B cell (primary cell): ENCODE results near the gene CSNK2B. TPM values are rescaled to one million over a fixed set of nuclear protein-coding genes. Genes with fewer than 3 reads are reported as not detected.

Experiments used
- ATAC-seq: fragments of 200-7000 bp; cut with Tn5 transposase; one replicate; pipeline ENCODE4 v1.10.0; 2021; ENCODE audit warnings: low read depth, mild to moderate bottlenecking, moderate number of reproducible peaks, moderate library complexity
- CTCF ChIA-PET: fragments of 350-600 bp; sonication (Branson Sonifier 250); formaldehyde crosslinking; loops from one replicate; lab custom pipeline; 2021; ENCODE audit warnings: antibody characterized with exemption, inconsistent platforms; lab: Charles Lee
- POLR2A ChIA-PET: fragments of 350-600 bp; sonication (Branson Sonifier 250); formaldehyde crosslinking; loops from one replicate; lab custom pipeline; 2021; ENCODE audit warnings: antibody characterized with exemption; lab: Charles Lee
- DNase-seq: peaks from one replicate; pipeline ENCODE4 v3.0.0; 2013
- H2AFZ ChIP-seq: 2 replicates; pipeline ENCODE4 v1.6.1; 2012; ENCODE audit warnings: mild to moderate bottlenecking, low read depth, low read length; ENCODE audit not compliant: insufficient read depth, poor library complexity, severe bottlenecking
- H3K27ac ChIP-seq, 2 donors: 1 replicate in 1 of 2; 2 replicates in 1 of 2; pipeline ENCODE4 v1.5.1; 2012 to 2013; ENCODE audit warnings: low read length in 2 of 2, mild to moderate bottlenecking in 2 of 2, moderate library complexity in 1 of 2
- H3K27me3 ChIP-seq, 4 experiments: fragments of 200-600 bp in 1 of 4; sonication (generic) in 1 of 4; replicated peaks in 1 of 4; 1 replicate in 2 of 4; 2 replicates in 2 of 4; pipeline versions ENCODE4 v1.6.1 to v1.7.0; 2013 to 2016; ENCODE audit warnings: low read length in 3 of 4, mild to moderate bottlenecking in 2 of 4, mixed read lengths in 1 of 4, moderate library complexity in 1 of 4; ENCODE audit not compliant: insufficient read depth in 4 of 4, control insufficient read depth in 3 of 4; ENCODE audit errors: control extremely low read depth in 1 of 4
- H3K36me3 ChIP-seq, 2 experiments: replicated peaks in 1 of 2; 1 replicate in 1 of 2; 2 replicates in 1 of 2; pipeline versions ENCODE4 v1.6.1 to v1.7.1; 2013; ENCODE audit warnings: low read length in 1 of 2; ENCODE audit not compliant: insufficient read depth in 2 of 2, control insufficient read depth in 1 of 2; ENCODE audit errors: control extremely low read depth in 1 of 2, extremely low read depth in 1 of 2
- H3K4me1 ChIP-seq, 2 donors: fragments of 200-600 bp in 1 of 2; sonication (generic) in 1 of 2; 1 replicate in 1 of 2; 2 replicates in 1 of 2; pipeline versions ENCODE4 v1.5.1 to v1.6.1; 2013 to 2017; ENCODE audit warnings: low read length in 2 of 2; ENCODE audit not compliant: control insufficient read depth in 2 of 2, insufficient read depth in 2 of 2
- H3K4me2 ChIP-seq: replicated peaks from 2 replicates; pipeline ENCODE3; 2012; ENCODE audit warnings: mild to moderate bottlenecking, low read depth, low read length; ENCODE audit not compliant: poor library complexity, severe bottlenecking
- H3K4me3 ChIP-seq, 5 experiments: fragments of 200-600 bp in 1 of 5; sonication (generic) in 1 of 5; 1 replicate in 3 of 5; 2 replicates in 2 of 5; pipeline versions ENCODE4 v1.5.1 to v1.7.0; 2011 to 2016; ENCODE audit warnings: low read length in 4 of 5, mild to moderate bottlenecking in 4 of 5, low read depth in 2 of 5, control low read depth in 1 of 5, moderate library complexity in 1 of 5; ENCODE audit not compliant: insufficient read depth in 1 of 5; ENCODE audit errors: control extremely low read depth in 1 of 5, extremely low read depth in 1 of 5
- H3K79me2 ChIP-seq: fragments of 200-600 bp; sonication (generic); one replicate; pipeline ENCODE4 v1.6.0; 2016; ENCODE audit warnings: low read length; ENCODE audit not compliant: control insufficient read depth, insufficient read depth
- H3K9ac ChIP-seq: fragments of 200-600 bp; sonication (generic); 2 replicates; pipeline ENCODE4 v1.6.1; 2017; ENCODE audit warnings: mild to moderate bottlenecking, low read length, moderate library complexity
- H3K9me3 ChIP-seq, 3 donors: one replicate each; pipeline versions ENCODE4 v1.6.1 to v1.7.1; 2013; ENCODE audit warnings: low read length in 2 of 3; ENCODE audit not compliant: control insufficient read depth in 2 of 3, insufficient read depth in 1 of 3; ENCODE audit errors: control extremely low read depth in 1 of 3
- H4K20me1 ChIP-seq: 2 replicates; pipeline ENCODE4 v1.6.0; 2012; ENCODE audit warnings: mild to moderate bottlenecking, low read length; ENCODE audit not compliant: insufficient read depth, control insufficient read depth, poor library complexity, severe bottlenecking
- H3K27ac Mint-ChIP-seq: one replicate; pipeline ENCODE4 v1.8.0; 2021; ENCODE audit warnings: mixed read lengths
- H3K27me3 Mint-ChIP-seq: one replicate; pipeline ENCODE4 v1.8.0; 2021; ENCODE audit warnings: mixed read lengths
- H3K4me1 Mint-ChIP-seq: one replicate; pipeline ENCODE4 v1.8.0; 2021; ENCODE audit warnings: mixed read lengths
- H3K4me3 Mint-ChIP-seq: one replicate; pipeline ENCODE4 v1.8.0; 2021; ENCODE audit warnings: mixed read lengths
- H3K9me3 Mint-ChIP-seq: one replicate; pipeline ENCODE4 v1.8.0; 2022; ENCODE audit warnings: mixed read lengths; ENCODE audit not compliant: insufficient read depth
- EZH2 ChIP-seq: IDR thresholded peaks from 2 replicates; pipeline ENCODE4 v1.6.1; 2012; ENCODE audit warnings: borderline replicate concordance, low read depth, mild to moderate bottlenecking, moderate library complexity, low read length; ENCODE audit not compliant: insufficient read depth, poor library complexity, severe bottlenecking
- WGBS: methylation state at CpG from one replicate; pipeline ENCODE4 v1.1.5; 2013; ENCODE audit warnings: missing lambda C conversion rate; ENCODE audit not compliant: insufficient coverage; 5-methylcytosine and 5-hydroxymethylcytosine counted together
- intact Hi-C: fragments of 100-400 bp; cut with micrococcal nuclease; formaldehyde crosslinking; loops from one replicate; pipeline ENCODE4 v1.10.0; 2022
- polyA plus RNA-seq: library from polyadenylated mRNA; depleted of rRNA; stranded (reverse); fragments of >200 nt; gene quantifications from 2 replicates; pipeline ENCODE4 v1.2.3, GENCODE V29; 2012
- total RNA-seq, 2 donors: library from RNA; stranded (reverse); fragments of 120-200 nt in 1 of 2; gene quantifications; 1 replicate in 1 of 2; 2 replicates in 1 of 2; pipeline versions ENCODE4 v1.2.3 to v1.2.4, GENCODE V29; 2013 to 2022
- TF ChIP-seq, protein P1 (sequence below): fragments of 200-600 bp; IDR thresholded peaks from one replicate; pipeline ENCODE4 v1.8.0; 2022; ENCODE audit warnings: antibody characterized with exemption, mild to moderate bottlenecking

Gene CSNK2B
- total and polyA plus RNA-seq, 2 donors (not counting 1 experiment from before 2014, with no cell fraction given), result 142 to 146 TPM

DNA sequence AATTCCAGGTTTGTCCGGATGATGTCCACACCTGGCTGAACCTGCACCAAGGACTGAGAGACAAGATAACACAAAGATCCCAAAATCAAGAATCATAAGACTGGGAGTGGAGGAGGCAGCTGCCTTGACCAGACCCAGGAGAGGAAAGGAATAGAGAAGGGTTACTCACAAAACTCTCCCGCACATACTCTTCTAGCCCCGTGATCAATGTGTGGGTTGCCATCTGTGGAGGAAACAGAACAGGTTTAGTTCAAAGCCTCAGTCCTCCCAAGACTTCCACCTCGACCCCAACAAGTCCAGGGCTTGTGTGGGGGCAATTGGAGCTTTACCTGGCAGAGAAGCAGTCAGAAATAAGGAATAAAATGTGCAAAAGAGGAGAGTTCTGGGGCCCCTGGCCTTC, 24.5 kb upstream of the CSNK2B start:
- Histone ChIP-seq H3K4me1 (no peaks in the 10 kb centered on the region), H3K9ac (no peak overlapping the region), H3K79me2 (no peaks in the 10 kb centered on the region), H3K9me3 (no peaks in the 10 kb centered on the region), H3K4me3 (no peak overlapping the region), H3K27ac (no peak overlapping the region), H3K4me2 (no peak overlapping the region), H3K36me3 (peaks cover 11 to 90% of the 10 kb centered on the region in 2 experiments), H4K20me1 (peaks cover 18% of the 10 kb centered on the region), H3K27me3 (no peaks in the 10 kb centered on the region), H2AFZ (no peak overlapping the region)
- DNase-seq (no peak), ATAC-seq (no peak)
- ChIA-PET POLR2A (no interaction called here), CTCF (no interaction called here)
- TF ChIP-seq, protein P1, sequence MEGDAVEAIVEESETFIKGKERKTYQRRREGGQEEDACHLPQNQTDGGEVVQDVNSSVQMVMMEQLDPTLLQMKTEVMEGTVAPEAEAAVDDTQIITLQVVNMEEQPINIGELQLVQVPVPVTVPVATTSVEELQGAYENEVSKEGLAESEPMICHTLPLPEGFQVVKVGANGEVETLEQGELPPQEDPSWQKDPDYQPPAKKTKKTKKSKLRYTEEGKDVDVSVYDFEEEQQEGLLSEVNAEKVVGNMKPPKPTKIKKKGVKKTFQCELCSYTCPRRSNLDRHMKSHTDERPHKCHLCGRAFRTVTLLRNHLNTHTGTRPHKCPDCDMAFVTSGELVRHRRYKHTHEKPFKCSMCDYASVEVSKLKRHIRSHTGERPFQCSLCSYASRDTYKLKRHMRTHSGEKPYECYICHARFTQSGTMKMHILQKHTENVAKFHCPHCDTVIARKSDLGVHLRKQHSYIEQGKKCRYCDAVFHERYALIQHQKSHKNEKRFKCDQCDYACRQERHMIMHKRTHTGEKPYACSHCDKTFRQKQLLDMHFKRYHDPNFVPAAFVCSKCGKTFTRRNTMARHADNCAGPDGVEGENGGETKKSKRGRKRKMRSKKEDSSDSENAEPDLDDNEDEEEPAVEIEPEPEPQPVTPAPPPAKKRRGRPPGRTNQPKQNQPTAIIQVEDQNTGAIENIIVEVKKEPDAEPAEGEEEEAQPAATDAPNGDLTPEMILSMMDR, result no peak
- no peak for TF ChIP-seq EZH2
- H3K27me3 Mint-ChIP-seq, result no peaks in the 10 kb centered on the region
- intact Hi-C loops, result no loop called here
- H3K4me3 Mint-ChIP-seq, result no peak overlapping the region
- H3K9me3 Mint-ChIP-seq, result no peaks in the 10 kb centered on the region
- no CpG with 5 or more reads among the region's 4 CpGs for WGBS
- H3K27ac Mint-ChIP-seq, result no peak overlapping the region
- H3K4me1 Mint-ChIP-seq, result no peaks in the 10 kb centered on the region

DNA sequence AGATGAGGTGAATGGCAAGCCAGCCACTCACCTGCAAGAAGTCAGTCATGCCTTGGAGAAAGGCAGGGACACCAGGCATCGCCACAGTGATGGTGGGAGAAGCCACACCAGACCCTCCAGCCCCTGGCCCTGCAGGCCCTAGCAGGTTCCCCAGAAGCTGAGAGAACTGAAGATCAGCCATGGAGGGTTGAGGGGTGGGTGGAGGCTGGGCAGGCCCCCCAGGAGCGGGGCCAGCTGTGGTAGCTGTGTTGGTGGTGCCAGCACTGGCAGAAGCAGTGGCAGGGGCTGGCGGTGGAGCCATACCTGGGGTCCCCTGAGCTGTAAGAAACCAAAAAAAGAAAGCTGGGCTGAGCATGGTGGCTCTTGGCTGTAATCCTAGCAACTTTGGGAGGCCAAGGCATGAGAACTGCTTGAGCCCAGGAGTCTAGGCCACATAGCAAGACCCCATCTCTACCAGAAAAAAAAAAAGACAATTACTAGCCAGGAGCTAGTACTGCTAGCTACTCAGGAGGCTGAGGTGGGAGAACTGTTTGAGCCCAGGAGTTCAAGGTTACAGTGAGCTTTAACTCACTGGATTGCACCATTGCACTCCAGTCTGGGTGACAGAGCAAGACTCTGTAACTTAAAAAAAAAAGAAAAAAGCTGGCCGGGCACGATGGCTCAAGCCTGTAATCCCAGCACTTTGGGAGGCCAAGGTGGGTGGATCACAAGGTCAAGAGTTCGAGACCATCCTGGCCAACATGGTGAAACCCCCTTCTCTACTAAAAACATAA, 22.9 kb upstream of the CSNK2B start:
- Histone ChIP-seq H3K79me2 (peaks cover 11% of the 10 kb centered on the region), H3K9ac (no peak overlapping the region), H3K27ac (no peak overlapping the region), H3K27me3 (no peaks in the 10 kb centered on the region), H2AFZ (no peak overlapping the region), H3K36me3 (peaks cover 9 to 92% of the 10 kb centered on the region in 2 experiments), H3K4me3 (no peak overlapping the region), H4K20me1 (peaks cover 24% of the 10 kb centered on the region), H3K4me2 (no peak overlapping the region), H3K9me3 (no peaks in the 10 kb centered on the region), H3K4me1 (no peaks in the 10 kb centered on the region)
- CTCF ChIA-PET, result no interaction called here
- H3K4me1 Mint-ChIP-seq, result no peaks in the 10 kb centered on the region
- H3K4me3 Mint-ChIP-seq, result no peak overlapping the region
- 95% methylated on average over 4 of the region's 6 CpGs for WGBS
- DNase-seq, result no peak
- intact Hi-C loops, result no loop called here
- H3K27ac Mint-ChIP-seq, result no peak overlapping the region
- no peaks in the 10 kb centered on the region for H3K9me3 Mint-ChIP-seq
- TF ChIP-seq, protein P1, result no peak
- no peak for TF ChIP-seq EZH2
- POLR2A ChIA-PET, result interaction anchor here (0.7 to 1.0 kb wide), 2 partner anchors 20 kb away, joined by 3 to 4 read pairs; no protein-coding TSS in a partner anchor
- no peak for ATAC-seq
- no peaks in the 10 kb centered on the region for H3K27me3 Mint-ChIP-seq
